Psoas muscle (tissue), 8 donors: ENCODE results near the gene TMEM163. TPM values are rescaled to one million over a fixed set of nuclear protein-coding genes. Genes with fewer than 3 reads are reported as not detected.

ENCODE experiments used
- ATAC-seq, 4 donors: fragments of 200-7000 bp; cut with Tn5 transposase; one replicate each; pipeline ENCODE4 v1.9.1; 2020; ENCODE audit warnings: moderate library complexity in 3 of 4, mild to moderate bottlenecking in 2 of 4
- DNase-seq, 2 donors: peaks; one replicate each; pipeline ENCODE4 v3.0.0-alpha.2; 2020
- H3K27ac ChIP-seq: fragments of 200-600 bp; one replicate; pipeline ENCODE4 v1.8.0; 2022
- H3K27me3 ChIP-seq, 3 donors: fragments of 200-600 bp in 1 of 3; one replicate each; pipeline versions ENCODE4 v1.6.1 to v1.8.0; 2013 to 2022; ENCODE audit warnings: low read length in 2 of 3, mild to moderate bottlenecking in 2 of 3, moderate library complexity in 1 of 3; ENCODE audit not compliant: insufficient read depth in 3 of 3
- H3K36me3 ChIP-seq, 2 donors: fragments of 200-600 bp in 1 of 2; one replicate each; pipeline versions ENCODE4 v1.6.1 to v1.8.0; 2013 to 2022; ENCODE audit warnings: low read depth in 1 of 2, mild to moderate bottlenecking in 1 of 2, moderate library complexity in 1 of 2; ENCODE audit not compliant: insufficient read depth in 1 of 2
- H3K4me1 ChIP-seq: fragments of 200-600 bp; one replicate; pipeline ENCODE4 v1.8.0; 2022
- H3K4me3 ChIP-seq: fragments of 200-600 bp; one replicate; pipeline ENCODE4 v1.8.0; 2022; ENCODE audit warnings: mild to moderate bottlenecking
- H3K9me3 ChIP-seq: fragments of 200-600 bp; one replicate; pipeline ENCODE4 v1.8.0; 2022
- WGBS, 3 donors: extraction: QIAGEN DNeasy Blood & Tissue Kit; methylation state at CpG; one replicate each; pipeline versions ENCODE4 v1.1.6 to v1.1.7; 2013; 5-methylcytosine and 5-hydroxymethylcytosine counted together
- intact Hi-C, 2 donors: fragments of 100-400 bp; cut with DNase I; formaldehyde crosslinking; loops; one replicate each; pipeline versions ENCODE4 v1.11.0 to v1.14.2; 2022
- polyA plus RNA-seq, 3 donors: library from polyadenylated mRNA; stranded (reverse); fragments of 200-250 nt; gene quantifications; one replicate each; pipeline ENCODE4 v1.2.3, GENCODE V29; 2013
- total RNA-seq, 4 donors: library from RNA; stranded (reverse); fragmentation: NEBNext Ultra II Directional in 2 of 4; extraction: Animal tissue kit (Norgen Biotek cat#: 25700) in 2 of 4; gene quantifications; one replicate each; pipeline versions ENCODE4 v1.2.1 to v1.2.4, GENCODE V29; 2021 to 2023
- TF ChIP-seq, protein P1 (sequence below): fragments of 200-600 bp; IDR thresholded peaks from one replicate; pipeline ENCODE4 v1.8.0; 2022; ENCODE audit warnings: antibody characterized with exemption
- donor health status: healthy with polysubstance abuse.
- donor health status: DM: no; HTN: no; CAD: no; lungs with moderate emphysema.
- donor health status: Bipolar disorder and iron deficiency.
- donor health status: healthy.
- donor health status: DM: yes; HTN: yes; CAD: no.
- donor health status: DM: no; HTN: no; CAD: no.
- donor health status: DM: no; HTN: no; CAD: no.
- donor health status: DM: yes; HTN: yes; CAD: no.

The TMEM163 gene
- total and polyA plus RNA-seq, 7 donors: 0.17 to 0.52 (median 0.28) TPM; not detected in 1

DNA sequence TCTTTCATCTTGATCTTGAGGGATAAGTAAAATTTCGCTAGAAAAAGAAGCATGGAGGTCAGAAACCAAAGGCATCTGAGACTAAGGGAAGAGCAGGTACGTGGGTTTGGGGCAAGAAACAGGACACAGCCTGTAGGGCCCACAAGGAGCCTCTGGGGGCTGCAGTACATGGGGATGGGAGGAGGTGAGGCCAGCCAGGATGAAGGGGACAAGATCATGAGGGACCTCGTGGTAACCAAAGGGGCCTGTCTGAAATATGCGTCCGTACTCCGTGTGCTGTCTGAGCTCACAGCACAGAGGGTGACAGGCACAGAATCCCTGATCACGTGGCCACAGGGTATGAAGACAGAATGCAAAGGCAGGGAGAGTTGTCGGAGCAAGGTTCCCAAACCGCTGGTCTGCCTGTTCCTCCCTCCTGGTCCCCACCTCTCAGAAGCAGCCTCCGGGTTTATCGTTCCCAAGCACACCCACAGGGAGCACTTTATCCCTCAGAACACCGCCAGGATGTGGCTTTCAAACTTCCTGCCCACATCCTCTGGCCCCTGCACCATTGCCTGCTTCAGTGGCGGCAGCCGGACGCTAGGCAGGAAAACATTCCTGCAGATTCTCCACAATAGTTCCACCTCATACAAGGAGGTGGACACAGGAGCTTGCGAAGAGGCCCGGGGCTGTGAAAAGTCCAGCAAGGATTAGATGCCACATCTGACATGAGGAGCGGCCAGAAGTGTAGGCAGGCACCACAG lies 12.0 kb downstream of the TMEM163 start:
- H3K27me3 ChIP-seq: no peaks in the 10 kb centered on the region
- H3K9me3 ChIP-seq: no peaks in the 10 kb centered on the region
- DNase-seq (no peak), ATAC-seq (no peak)
- H3K36me3 ChIP-seq: no peaks in the 10 kb centered on the region
- 44 to 52% (median 50%) methylated on average over 18 of the region's 18 CpGs for WGBS, 3 donors
- H3K4me3 ChIP-seq: no peak overlapping the region
- TF ChIP-seq, protein P1, sequence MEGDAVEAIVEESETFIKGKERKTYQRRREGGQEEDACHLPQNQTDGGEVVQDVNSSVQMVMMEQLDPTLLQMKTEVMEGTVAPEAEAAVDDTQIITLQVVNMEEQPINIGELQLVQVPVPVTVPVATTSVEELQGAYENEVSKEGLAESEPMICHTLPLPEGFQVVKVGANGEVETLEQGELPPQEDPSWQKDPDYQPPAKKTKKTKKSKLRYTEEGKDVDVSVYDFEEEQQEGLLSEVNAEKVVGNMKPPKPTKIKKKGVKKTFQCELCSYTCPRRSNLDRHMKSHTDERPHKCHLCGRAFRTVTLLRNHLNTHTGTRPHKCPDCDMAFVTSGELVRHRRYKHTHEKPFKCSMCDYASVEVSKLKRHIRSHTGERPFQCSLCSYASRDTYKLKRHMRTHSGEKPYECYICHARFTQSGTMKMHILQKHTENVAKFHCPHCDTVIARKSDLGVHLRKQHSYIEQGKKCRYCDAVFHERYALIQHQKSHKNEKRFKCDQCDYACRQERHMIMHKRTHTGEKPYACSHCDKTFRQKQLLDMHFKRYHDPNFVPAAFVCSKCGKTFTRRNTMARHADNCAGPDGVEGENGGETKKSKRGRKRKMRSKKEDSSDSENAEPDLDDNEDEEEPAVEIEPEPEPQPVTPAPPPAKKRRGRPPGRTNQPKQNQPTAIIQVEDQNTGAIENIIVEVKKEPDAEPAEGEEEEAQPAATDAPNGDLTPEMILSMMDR: no peak
- no peaks in the 10 kb centered on the region for H3K4me1 ChIP-seq
- intact Hi-C loops: no loop called here
- no peak overlapping the region for H3K27ac ChIP-seq

DNA sequence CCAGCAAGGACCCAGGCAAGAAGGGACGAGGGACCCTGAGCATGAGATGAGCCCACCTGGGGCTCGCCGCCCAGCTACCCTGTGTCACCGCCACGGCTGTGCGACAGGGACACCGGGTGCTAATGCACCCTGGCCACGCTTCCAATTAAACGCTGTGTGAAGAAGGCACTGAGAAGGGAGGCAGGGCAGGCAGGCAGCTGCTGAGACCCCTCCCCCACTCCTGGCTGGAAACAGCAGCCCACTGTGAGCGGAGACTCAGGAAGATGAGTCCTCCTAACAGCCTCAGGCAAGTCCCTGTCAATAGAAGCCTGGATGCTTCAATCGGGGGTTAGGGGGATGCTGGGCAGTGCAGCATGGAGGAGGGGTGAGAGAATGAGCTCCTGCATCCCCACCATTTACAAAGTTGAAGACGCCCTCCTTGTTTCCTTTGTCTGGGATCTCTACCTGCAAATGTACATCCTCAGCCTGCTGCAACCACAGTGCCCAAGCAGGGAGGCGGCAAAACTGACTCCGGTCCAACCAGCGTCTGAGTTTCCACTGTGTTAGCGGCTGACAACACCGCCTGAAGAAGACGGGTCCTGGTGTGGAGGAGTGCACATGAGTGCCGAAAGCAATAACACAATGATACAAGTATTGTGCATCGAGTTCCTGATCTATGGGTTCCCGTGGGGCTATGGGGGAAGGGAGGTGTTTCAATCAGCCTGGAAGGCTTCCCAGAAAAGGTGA lies 12.8 kb downstream of the TMEM163 start:
- Histone ChIP-seq H3K36me3 (no peaks in the 10 kb centered on the region), H3K9me3 (no peaks in the 10 kb centered on the region), H3K4me1 (no peaks in the 10 kb centered on the region), H3K27ac (no peak overlapping the region), H3K27me3 (no peaks in the 10 kb centered on the region), H3K4me3 (no peak overlapping the region)
- TF ChIP-seq, protein P1: no peak
- DNase-seq (no peak), ATAC-seq (no peak)
- WGBS, 3 donors: 60 to 62% (median 61%) methylated on average over 21 of the region's 21 CpGs
- intact Hi-C loops: no loop called here

- Histone ChIP-seq H3K36me3 (no peaks in the 10 kb centered on the region), H3K9me3 (no peaks in the 10 kb centered on the region), H3K4me3 (no peak overlapping the region), H3K27ac (no peak overlapping the region), H3K4me1 (no peaks in the 10 kb centered on the region), H3K27me3 (no peaks in the 10 kb centered on the region)
- no peak for DNase-seq
- 78 to 82% (median 78%) methylated on average over 4 of the region's 4 CpGs for WGBS, 3 donors
- intact Hi-C loops: no loop called here
- ATAC-seq: no peak
- TF ChIP-seq, protein P1: no peak
Observed at GRCh38 chr2:134704173-134704572, 14.6 kb downstream of the TMEM163 start.

- ATAC-seq: no peak
- Histone ChIP-seq H3K27ac (no peak overlapping the region), H3K36me3 (no peaks in the 10 kb centered on the region), H3K9me3 (no peaks in the 10 kb centered on the region), H3K27me3 (no peaks in the 10 kb centered on the region), H3K4me3 (no peak overlapping the region), H3K4me1 (no peaks in the 10 kb centered on the region)
- 37 to 61% (median 45%) methylated on average over 1 of the region's 1 CpG for WGBS, 3 donors
- TF ChIP-seq, protein P1: no peak
- DNase-seq: no peak
- intact Hi-C loops: no loop called here
Observed at GRCh38 chr2:134703426-134703825, 15.4 kb downstream of the TMEM163 start.
